ENCODE measurements around the gene FARP1.

- TF ChIP-seq ZNF776 (tag by site-specific recombination; IDR thresholded peaks at IDR 0.05; ENCODE audit: borderline replicate concordance) (no peak), CTCF (tag by site-specific recombination; IDR thresholded peaks at IDR 0.05) (no peak), ATF2 (tag by site-specific recombination; IDR thresholded peaks at IDR 0.05; ENCODE audit: low read depth) (no peak), ZBTB26 (tag by site-specific recombination; optimal IDR thresholded peaks at IDR 0.05) (no peak), ZNF561 (tag by site-specific recombination; IDR thresholded peaks at IDR 0.05; ENCODE audit: borderline replicate concordance) (no peak), ZNF362 (tag by site-specific recombination; IDR thresholded peaks at IDR 0.05) (no peak), ZSCAN30 (tag by site-specific recombination; IDR thresholded peaks at IDR 0.05) (no peak), ZNF19 (tag by site-specific recombination; IDR thresholded peaks at IDR 0.05; ENCODE audit: low read depth) (no peak)
Measured at GRCh38 chr13:98368019-98368418, 225.1 kb downstream of the FARP1 start.
